Limb (tissue), 2 donors: ENCODE results near the gene CYP4F12.

Experiments
- DNase-seq, 2 donors: peaks; one replicate each; pipeline ENCODE4 v3.0.0-alpha.2; 2016; ENCODE audit errors: extremely low spot score in 2 of 2

The CYP4F12 gene

DNA sequence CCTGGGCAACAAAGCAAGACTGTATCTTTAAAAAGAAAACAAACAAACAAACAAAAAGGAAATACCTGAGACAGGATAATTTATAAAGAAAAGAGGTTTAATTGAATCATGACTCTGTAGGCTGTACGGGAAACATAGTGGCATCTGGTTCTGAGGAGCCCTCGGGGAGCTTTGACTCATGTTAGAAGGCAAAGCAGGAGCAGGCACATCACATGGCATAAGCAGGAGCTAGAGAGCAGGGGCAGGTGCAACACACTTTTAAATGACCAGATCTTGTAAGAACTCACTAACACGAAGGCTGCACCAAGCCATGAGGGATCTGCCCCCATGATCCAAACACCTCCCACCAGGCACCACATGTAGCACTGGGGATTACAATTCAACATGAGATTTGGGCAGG, 41.8 kb downstream of the CYP4F12 start:
- DNase-seq, result no peak

DNA sequence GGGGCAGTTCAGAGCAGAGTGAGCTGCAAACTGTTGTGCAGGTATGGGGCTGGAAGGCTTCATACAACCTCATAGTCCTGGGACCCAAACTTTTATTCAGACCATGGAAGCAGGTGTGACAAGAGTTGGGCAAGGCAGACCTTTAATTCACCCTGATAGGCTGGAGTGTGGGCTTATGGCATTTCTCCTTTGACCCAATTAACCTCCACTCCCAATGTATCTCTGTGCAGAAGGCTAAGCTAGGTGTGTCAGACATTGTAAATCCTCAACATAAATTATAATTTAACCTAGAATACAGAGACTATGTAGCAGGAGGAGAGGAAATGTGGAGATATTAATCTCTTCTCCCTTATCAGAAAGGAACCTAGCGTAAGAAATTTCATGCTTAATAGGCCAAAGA, 42.8 kb downstream of the CYP4F12 start:
- DNase-seq, result no peak

DNA sequence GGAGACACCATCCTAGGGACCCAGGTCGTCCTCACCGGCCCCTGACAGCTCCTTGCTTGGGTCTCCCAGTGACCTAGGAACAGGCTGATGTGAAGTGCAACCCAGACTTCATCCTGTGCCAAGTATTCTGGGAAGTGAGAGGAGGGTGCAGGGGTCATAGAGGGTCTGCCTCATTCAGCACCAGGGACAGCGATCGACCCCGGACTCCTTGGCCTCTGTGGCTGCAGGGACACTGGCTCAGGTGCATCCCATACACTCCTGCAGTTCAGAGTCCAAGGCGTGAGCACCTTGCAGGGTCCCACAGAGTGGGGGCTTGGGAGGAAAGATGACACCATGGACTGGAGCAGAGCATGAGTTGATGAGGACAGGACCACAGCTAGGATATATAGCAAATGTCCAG, 44.9 kb downstream of the CYP4F12 start:
- DNase-seq, result no peak

DNA sequence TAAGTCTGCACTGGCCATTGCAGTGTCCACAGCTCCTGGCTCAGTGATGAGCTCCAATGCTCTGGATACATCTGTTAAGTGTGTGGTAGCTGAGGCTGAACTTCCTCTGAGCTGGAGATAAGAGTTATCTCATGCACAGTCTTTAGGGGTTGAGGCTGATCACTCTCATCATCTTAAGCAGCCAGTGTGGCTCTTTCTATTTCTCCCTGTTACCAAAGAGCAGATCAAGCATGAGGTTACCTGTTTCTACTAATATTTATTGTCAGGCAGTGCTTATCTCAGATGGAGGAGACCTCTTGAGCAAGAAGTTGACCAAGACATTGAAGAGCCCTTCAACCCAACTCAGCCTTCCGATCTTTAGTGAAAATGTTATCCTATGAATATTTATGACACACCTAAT, 48.4 kb downstream of the CYP4F12 start:
- no peak for DNase-seq

DNA sequence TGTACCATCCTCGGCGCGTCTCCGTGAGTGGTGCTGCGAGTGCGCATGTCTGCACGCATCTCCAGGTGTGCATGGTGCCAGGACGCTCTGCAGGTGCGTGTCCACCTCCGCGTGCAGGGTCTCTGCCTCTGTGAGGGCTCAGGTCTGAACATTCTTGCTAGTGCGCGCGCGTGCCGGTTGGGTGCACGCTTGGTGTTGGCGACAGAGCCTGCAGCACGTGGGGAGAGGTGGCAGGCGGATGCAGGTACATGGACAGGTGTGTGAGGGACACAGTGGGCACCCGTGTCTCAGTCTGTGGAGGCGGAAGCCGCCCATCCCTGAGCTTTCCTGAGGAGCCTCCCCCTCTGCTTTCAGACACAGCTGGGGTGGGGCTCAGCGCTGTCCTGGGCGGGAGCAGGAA, 50.1 kb downstream of the CYP4F12 start:
- DNase-seq, result no peak

DNA sequence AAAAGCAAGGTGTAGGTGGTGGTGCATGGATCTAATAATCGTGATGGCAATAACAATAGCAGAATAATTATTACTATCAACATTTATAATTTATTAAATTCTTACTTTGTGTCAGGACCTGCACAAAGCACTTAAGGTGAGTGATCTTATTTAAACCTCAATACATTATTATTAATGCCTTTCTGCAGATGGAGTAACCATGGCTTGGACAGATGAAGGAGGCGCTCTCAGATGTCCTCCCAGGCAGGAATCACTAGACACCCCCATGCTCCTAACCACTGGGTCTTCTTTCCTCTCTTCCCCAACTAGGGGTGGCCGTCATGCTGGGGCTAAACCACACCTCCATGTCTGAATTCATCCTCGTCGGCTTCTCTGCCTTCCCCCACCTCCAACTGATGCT, 54.8 kb downstream of the CYP4F12 start, which contains the start of gene OR10H2:
TSS of gene OR10H2 (plus strand) at position 301 of the 400 bp plus-strand sequence. CDS start at position 321, 20 bp downstream.
- DNase-seq, result no peak

DNA sequence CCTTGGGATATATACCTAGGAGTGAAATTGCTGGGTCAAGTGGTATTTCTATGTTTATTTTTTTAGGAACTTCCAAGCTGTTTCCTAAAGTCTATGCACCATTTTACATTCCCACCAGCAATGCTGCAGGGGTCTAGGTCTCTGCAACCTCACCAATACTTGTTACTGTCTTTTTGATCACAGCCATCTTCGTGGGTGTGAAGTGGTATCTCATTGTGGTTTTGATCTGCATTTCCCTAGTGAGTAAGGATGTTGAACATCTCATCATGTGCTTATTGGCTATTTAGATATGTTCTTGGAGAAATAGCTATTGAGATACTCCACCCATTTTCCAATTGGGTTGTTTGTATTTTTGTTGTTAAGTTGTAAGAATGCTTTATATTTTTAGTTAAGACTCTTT, 57.7 kb downstream of the CYP4F12 start:
- DNase-seq, result no peak

DNA sequence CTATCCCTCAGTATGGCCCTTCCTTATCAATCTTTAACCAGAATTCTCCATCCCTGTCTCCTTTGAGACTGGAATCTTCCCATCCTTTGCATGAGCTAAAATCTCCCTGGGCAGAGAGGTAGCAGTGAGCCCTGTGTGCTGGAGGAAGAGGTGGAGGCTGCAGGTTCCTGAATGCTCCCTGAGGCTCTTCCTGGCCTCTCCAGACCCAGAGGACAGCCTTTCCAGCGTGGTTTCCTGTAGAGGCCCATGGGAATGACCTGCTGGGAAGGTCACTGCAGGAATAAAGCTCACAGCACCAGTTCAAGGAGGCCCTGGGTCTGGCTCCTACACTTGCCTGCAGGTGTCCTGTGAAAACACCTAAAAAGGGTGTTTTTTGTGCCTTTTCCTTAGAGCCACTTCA, 59.5 kb downstream of the CYP4F12 start:
- no peak for DNase-seq

DNA sequence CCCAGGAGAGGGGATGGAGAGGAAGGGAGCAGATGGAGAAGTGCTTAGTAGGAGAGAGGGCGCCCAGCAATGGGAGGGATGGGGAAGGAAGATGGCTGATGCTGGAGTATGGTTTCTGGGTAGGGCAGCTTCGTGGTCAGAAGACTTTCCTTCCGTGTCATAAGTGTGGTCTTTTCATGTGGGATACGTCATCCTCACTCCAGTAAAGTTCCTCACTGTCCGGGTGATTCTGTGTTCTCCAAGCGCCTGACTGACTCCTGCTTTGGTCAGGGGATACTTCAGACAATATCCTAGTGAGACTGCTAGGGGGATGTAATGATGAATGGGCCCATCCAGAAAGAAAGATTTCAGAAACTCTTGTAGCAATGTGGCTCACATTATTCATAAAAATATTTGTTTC, 61.0 kb downstream of the CYP4F12 start:
- DNase-seq, result no peak

DNA sequence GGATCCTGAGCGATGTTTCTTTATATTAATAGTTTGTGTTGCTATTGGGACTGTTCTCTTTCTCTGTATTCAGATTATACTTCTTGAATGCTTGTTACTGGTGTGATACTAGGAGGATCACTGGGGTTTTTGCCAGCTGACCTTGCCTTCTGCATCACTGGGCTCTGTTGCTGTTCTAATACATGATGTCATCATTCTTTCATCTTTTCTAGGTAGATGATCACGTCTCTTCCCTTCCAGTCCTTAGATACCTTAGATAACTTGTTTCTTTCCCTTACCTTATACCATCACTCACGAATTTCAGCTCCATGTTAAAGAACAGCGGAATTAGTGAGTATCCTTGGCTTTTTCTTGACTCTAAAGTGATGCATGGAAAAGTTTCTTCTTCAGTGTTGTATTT, 64.8 kb downstream of the CYP4F12 start, which contains the start of gene OR10H3:
TSS of gene OR10H3 (plus strand) at position 264 of the 400 bp plus-strand sequence. CDS start 3,408 bp downstream, outside the sequence.
- no peak for DNase-seq

DNA sequence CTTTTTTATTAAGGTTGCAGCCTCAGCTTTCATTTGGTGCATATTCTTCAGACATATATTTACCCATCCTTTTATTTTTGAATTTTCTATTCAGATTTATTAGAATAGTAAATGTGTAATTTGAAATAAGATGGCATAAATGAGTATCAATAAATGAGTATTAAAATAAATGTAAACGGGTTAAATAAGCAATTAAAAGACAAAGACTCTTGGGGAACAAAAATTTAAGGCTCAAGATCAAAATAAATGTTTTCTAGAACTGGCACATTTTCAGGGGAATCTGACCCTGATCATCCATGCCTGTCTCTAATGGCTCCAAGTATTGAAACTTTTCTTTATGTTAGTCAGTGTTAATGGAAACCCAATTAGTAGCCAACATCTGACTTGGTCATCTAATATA, 67.9 kb downstream of the CYP4F12 start:
- DNase-seq, result no peak
